RKO (cell line): ENCODE data around the gene DDR1.
A peak's percentile ranks its signal among the peaks of the same experiment; 100 is the strongest.
"Not testable (repeated sequence)": the region's sequence is repeated elsewhere in the genome, so short reads cannot be mapped to it uniquely, and the experiment has no call there.

Source experiments
- DNase-seq: peaks from one replicate; pipeline ENCODE4 v3.0.0-alpha.2; 2016; ENCODE audit warnings: low spot score

The DDR1 gene

DNA sequence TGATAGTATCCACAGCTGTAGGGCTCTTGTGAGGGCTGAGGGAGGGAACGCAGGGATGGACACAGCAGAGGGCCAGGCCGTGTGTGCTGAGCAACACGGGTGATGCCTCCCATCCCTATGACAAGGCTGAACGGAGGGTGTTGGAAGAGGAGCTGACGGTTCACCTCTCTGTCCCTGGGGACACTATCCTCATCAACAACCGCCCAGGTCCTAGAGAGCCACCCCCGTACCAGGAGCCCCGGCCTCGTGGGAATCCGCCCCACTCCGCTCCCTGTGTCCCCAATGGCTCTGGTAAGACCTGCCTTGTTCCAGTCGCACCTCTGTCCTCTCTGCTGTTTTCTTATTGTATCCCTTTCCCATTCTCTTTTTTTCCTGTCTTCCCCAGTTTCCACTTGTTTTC lies 10.1 kb downstream of the DDR1 start:
- DNase-seq = no peak

DNA sequence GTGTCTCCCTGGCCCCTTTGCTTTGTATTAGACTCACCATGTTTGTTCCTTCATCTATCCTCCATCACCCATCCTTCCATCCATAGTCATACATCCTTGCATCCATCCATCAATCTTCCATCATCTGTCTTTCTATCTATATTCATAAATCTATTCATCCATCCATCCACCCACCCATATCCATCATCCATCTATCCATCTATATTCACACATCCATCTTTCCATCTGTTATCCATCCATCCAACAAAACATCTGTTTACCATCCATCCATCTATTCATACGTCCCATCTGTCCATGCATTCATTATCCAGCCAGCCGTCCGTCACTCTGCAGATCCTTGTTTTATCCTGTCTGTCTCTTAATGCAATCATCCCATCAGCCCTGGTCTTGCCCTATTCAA lies 10.6 kb downstream of the DDR1 start:
- no peak for DNase-seq

DNA sequence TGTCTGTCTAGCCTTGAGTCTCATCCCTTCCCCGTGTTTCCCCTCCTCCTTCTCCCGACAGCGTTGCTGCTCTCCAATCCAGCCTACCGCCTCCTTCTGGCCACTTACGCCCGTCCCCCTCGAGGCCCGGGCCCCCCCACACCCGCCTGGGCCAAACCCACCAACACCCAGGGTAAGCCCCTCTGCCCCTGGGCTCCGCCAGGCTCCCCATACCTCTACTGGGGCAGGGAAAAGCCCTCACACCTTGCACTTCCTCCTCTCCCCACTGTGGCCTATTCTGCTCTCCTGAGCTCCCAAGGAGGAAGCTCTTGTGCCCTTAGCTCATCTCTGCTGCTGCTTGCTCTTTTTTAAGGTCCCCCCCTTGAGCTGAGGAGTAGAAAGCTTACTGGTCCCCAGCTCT lies 11.0 kb downstream of the DDR1 start:
- no peak for DNase-seq

DNA sequence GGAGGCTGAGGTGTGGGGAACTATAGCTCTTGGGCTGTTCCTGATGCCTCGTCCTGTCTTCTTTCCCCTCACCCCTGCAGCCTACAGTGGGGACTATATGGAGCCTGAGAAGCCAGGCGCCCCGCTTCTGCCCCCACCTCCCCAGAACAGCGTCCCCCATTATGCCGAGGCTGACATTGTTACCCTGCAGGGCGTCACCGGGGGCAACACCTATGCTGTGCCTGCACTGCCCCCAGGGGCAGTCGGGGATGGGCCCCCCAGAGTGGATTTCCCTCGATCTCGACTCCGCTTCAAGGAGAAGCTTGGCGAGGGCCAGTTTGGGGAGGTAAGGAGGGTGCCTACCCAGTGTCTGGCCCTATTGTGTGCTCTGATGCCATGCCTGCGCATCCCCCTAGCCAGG lies 12.2 kb downstream of the DDR1 start:
- no peak for DNase-seq

DNA sequence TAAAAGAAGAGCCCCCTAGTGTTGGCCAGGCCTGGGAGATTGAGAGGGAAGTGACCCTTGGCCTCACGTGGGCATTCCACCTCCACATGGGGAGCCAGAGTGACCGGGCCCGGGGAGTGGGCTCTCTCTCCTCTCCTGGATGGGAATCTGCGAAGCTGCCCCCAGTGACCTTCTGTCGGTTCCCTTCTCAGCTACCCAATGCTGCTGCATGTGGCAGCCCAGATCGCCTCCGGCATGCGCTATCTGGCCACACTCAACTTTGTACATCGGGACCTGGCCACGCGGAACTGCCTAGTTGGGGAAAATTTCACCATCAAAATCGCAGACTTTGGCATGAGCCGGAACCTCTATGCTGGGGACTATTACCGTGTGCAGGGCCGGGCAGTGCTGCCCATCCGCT lies 13.6 kb downstream of the DDR1 start:
- no peak for DNase-seq

DNA sequence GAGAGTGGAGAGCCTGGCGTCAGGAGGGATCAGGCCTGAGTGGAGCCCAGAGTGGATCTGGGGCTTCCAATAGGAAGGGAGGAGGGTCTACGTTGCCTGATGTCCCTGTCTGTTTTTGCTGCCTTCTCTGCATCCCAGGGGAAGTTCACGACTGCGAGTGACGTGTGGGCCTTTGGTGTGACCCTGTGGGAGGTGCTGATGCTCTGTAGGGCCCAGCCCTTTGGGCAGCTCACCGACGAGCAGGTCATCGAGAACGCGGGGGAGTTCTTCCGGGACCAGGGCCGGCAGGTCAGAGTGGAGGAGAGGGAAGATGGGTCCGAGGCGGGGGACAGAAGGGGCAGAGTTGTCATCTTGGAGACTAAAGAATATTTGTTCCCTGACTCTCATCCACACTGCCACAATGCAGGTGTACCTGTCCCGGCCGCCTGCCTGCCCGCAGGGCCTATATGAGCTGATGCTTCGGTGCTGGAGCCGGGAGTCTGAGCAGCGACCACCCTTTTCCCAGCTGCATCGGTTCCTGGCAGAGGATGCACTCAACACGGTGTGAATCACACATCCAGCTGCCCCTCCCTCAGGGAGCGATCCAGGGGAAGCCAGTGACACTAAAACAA lies 14.5 kb downstream of the DDR1 start:
- no peak for DNase-seq

DNA sequence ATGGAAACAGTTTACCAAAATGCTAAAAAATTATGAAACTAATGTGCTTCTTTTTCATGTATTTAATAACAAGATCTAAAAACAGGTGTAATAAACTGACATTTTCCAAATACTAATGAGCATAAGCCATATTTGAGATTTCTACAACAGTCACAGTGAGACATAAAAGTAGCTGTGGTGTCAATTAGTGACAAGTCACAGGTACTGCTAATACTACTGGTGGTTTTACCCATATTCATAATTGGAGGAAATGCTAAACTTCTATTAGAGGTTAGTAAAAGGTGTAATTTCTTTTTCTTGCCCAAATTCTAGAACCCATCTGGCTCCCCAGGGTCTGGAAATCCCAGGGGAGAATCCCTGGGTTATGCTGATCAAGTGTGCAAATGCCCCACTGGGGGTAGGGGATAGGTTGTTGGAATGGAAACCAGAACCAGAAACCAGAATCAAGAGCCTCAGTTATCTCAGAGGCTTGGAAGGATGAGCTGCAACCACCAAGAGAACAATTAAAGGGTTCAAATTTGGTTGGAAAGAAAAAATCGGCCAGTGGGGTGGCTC lies 16.6 kb downstream of the DDR1 start:
- no peak for DNase-seq

DNA sequence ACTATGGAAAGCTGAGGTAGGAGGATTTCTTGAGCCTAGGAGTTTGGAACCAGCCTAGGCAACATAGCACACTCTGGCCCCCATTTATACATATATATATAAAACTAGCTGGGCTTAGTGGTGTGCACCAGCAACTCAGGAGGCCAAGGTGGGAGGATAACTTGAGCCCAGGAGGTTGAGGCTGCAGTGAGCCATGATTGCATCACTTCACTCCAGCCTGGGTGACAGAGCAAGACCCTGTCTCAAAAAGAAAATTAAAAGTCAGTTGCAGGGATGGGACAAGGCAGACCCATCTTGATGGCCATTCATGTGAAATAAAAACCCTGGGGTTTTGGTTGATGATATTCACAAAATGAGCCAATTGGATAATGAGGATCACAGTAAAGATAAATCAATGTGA lies 17.1 kb downstream of the DDR1 start:
- DNase-seq = no peak

DNA sequence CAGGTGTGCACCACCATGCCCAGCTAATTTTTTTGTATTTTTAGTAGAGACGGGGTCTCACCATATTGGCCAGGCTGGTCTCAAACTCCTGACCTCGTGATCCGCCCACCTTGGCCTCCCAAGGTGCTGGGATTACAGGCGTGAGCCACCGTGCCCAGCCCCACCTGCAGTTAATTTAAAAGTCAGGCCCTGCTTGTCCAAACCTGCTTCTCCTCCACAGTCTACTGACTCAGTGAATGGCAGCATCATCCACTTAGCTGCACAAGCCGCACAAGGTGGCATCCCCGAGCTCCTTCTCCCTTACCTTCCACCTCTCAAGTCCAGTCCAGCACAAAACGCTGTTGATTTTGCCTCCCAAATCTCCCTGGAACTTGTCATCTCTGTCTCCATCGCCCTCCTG lies 17.9 kb downstream of the DDR1 start:
- not testable (repeated sequence) for DNase-seq

DNA sequence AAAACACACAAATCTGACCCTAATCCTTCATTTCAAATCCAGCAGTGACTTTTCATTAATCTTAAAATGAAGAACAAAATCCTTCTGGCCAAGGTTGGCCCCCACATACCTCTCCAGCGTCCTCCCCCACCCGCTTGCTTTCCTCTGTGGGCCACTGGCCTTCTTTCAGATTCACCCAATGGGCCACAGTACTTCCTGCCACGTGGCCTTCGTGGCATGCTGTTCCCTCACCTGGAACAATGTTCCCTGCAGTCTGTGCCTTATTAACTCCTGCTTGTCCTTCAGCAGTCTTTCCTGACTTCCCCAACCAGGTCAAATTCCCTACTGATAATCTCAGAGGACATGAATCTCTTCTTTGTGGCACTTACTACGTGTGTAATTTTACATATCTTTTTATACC lies 18.4 kb downstream of the DDR1 start:
- no peak for DNase-seq

DNA sequence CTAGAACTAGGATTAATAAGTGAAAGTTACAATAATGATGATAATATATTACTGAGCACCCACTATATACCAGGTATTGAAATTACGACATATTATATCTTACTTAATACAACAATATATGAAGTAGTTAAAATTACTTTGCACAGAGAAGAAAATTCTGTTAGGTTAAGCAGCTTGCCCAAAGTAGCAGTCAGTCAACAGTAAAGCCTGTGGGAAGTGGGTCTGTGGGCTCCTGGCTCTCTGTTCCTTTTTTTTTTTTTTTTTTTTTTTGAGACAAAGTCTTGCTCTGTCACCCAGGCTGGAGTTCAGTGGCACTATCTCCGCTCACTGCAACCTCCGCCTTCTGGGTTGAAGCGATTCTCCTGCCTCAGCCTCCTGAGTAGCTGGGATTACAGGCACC lies 18.9 kb downstream of the DDR1 start:
- DNase-seq = no peak

DNA sequence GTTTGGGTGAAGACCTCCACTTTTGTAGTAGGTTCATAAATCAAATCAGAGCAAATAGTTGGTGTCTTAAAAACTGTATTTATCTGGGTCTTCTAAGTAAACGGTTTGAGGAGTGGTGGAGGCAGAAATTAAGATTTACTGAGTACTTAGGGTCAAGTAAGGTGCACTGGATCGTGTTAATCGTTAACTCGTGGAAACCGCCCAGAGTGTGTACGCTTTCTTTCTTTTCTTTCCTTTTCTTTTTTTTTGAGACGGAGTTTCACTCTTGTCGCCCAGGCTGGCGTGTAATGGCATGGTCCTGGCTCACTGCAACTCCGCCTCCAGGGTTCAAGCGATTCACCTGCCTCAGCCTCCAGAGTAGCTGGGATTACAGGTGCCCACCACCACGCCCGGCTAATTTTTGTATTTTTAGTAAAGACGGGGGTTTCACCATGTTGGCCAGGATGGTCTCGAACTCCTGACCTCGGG lies 23.0 kb downstream of the DDR1 start:
- not testable (repeated sequence) for DNase-seq

DNA sequence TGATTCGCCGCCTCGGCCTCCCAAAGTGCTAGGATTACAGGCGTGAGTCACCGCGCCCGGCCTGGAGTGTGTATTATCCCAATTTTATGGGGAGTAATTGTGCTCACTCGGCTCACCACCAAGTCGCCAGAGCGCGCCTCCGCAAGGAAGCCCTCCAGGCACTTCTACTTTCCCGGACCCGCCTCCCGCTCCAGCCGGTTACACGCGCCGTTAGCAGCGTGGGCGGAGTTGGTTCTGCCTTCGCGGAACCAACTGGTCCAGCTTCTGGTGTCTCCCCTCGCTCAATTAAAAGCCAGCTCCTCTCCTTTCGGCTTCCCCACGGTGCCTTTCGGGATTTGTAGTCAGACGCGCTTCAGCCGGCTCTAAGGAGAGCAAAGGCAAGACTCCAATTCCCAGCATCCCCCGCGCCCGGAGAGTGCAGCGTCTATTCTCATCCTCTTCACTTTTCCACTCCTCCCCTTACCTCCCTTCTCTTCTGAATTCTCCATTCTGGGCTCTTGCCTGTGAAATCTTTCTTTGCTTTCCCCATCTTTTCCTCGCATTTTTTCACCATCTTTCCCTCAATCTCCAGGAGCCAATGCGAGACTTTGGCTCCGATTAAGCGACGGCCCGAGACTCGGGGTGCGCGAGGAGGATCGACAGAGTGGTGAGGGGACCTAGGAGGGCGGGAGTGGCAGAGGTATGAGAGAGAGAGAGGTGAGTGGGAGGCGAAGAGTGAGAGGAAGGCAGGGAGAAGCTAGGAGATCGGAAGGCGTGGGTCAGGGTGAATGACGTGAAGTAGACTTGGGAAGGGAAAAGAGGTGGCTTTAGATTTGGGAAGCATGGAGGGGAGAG lies 23.7 kb downstream of the DDR1 start, which contains the start of gene GTF2H4:
Gene GTF2H4, plus strand, starts transcription at position 450 of the 834 bp plus-strand sequence.
- peak; percentile 99 for DNase-seq

DNA sequence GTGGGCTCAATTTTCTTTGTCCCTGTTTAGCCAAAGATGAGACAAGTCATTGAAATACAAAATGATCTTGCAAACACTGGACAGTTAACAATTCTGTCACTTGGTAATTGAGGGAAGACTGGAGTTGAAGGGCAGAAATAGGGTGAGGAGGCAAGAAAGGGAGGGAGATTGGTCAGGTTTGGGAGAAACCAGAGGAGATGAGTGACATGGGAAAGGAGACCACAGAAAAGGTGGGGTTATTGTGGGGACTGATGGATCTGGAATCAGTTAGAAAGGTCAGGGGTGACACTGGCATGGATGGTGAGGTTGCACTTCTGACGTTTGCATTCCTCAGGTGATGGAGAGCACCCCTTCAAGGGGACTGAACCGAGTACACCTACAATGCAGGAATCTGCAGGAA lies 24.4 kb downstream of the DDR1 start:
- no peak for DNase-seq

DNA sequence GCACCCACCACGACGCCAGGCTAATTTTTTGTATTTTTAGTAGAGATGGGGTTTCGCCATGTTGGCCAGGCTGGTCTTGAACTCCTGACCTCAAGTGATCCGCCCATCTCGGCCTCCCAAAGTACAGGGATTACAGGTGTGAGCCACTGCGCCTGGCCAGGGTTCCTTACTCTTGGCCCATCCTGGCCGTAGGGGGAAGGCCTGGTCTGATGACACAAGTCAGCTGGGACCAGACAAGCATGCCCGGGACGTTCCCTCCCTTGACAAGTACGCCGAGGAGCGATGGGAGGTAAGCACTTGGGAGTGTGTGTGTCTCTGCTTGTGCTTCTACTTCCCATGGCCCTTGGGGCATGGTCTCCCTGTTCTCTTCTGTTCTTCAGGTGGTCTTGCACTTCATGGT lies 26.2 kb downstream of the DDR1 start:
- not testable (repeated sequence) for DNase-seq

DNA sequence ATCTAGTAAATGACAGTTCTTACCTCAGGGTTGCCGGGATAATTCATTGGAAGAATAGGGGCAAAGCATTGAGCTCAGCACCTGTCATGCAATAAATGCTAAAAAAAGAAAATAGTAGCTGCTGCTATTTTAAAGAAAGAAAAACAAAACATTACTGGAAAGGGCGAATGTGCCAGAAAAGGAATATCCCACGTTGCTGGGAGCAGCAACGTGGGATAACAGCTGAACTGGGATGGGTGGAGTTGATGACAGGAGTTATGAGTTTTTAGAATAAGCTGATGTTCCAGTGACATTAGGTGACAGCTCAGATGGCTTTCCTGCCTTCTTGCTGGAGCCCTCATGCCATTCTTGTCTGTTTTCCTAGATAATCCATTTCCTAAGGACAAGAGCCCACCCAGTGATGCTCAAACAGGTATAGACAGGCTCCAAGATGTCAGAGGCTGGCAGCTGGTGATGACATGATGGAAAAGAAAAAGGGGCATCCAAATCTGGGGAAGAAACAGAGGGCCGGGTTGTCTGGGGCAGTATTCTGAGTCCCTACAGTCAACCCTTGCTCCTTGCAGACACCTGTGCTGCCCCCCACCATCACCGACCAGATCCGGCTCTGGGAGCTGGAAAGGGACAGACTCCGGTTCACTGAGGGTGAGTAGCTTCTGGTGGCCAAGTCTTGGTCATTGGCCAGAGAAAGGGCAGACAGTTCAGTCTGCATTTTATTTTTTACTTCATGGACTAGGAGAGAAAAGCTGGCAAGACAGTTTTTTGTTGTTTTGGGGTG lies 28.6 kb downstream of the DDR1 start:
- DNase-seq = no peak

DNA sequence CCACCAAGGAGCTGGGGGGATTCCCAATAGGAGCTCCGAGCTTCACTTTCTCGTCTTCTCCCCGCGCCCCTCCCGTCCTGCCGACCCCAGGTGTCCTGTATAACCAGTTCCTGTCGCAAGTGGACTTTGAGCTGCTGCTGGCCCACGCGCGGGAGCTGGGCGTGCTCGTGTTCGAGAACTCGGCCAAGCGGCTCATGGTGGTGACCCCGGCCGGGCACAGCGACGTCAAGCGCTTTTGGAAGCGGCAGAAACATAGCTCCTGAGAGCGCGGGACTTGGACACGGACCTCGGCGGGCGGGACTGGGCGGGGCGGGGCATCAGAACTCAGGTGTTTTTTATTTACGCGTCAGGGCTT lies 29.4 kb downstream of the DDR1 start:
- no peak for DNase-seq

DNA sequence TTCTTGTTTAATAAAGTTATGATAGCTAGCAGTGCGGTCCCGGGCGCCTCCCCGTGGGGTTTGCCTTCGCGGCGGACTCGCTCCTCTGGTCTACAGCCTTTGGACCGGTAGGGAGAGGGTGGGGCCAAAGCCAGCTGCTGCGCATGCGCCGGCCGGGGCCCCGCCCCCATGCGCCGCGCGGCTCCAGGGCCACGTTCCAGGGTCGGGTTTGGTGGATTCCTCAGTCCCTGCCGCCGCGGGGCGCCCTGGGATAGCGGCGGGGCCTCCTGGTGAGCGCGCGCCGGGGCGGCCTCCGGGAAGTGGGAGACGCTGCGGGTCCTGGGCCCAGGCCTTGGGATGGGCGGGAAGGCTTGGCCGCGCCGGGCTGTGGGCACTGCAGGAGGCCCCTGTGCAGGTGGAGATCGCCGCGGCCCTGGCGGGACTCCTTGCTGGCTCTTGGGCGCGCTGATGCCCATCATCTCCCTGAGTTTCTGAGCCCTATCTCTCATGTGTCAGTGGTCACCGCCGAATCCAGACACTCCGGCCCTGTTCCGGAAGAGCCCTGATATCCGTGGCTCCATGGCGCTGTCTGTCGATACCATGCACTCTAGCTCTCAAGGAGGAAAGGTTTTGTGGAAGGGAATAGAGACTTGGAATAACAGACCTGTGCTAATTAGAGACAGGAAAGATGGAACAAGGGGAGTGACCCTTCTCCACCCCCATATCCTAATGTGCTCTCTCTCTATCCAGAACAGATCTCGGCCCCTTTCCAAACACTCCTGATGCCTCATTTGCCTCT lies 29.9 kb downstream of the DDR1 start, which contains the start of gene VARS2:
Gene VARS2, plus strand, starts transcription at position 163 of the 778 bp plus-strand sequence. Its CDS starts 599 bp downstream, at position 762.
- DNase-seq = peak; percentile 90

DNA sequence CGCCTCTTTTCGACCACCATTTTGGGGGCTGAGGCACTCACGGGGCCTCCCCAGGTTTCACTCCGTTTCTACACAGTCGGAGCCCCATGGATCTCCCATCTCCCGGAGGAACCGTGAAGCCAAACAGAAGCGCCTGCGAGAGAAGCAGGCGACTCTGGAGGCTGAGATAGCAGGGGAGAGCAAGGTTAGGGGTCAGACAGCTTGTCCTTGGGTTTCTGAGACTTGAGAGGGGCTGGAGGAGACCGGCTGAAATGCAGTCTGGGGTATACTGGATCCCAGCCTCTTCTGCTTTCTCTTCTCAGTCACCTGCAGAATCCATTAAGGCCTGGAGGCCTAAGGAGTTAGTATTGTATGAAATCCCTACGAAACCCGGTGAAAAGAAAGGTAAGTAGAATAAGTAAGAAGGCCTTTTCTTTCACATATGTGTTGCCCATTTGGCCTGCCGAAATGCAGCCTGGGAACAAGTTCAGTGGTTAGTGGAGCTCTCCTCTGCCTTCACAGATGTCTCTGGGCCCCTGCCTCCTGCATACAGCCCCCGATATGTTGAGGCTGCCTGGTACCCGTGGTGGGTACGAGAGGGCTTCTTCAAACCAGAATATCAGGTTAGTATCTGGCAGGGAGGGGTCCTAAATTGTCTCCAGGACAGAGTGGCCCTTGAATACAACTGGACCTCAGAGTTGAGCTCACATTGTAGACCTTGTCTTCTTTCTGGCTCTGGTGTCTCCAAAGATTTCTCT lies 30.7 kb downstream of the DDR1 start:
- no peak for DNase-seq

DNA sequence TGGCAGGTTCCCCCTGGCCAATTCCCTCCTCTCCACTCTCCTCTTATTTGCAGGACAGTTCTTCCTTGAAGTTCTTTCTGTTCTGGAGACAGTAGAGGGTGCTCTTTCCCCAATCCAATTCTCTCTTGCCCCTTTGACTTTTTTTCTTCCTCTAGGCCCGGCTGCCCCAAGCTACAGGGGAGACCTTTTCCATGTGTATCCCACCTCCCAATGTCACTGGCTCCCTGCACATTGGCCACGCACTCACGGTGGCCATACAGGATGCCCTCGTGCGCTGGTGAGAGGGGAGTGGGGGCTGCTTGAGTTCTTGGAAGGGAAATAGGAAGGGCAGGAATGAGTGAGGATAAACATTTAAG lies 31.2 kb downstream of the DDR1 start:
- DNase-seq = peak; percentile 75

DNA sequence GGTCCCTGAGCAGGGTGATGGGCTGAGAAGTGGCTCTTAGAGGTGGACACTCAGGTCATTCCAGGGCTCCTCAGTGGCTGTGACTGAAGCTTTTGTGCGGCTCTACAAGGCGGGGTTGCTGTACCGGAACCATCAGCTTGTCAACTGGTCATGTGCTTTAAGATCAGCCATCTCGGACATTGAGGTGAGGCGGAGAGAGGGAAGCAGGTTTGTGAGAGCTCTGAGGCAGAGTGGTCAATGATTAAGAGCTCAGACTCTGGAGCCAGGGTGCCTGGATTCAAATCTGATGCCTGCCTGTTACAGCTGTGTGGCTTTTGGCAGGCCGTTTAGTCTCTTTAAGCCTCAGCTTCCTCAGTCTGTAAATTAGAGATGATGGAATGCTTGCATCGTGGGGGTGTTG lies 32.7 kb downstream of the DDR1 start:
- DNase-seq = no peak
